Activated CD4-positive, alpha-beta memory T cell treated with anti-CD3 and anti-CD28 coated beads, Interleukin-2, amount 10 ng/mL, durations not matched to agents 7 days and 5 days (primary cell): Measurements from ENCODE around the gene DCDC2C. TPM values are rescaled to one million over a fixed set of nuclear protein-coding genes. Genes with fewer than 3 reads are reported as not detected.

Experiments used
- CTCF ChIA-PET: fragments of 350-600 bp; sonication (Branson Sonifier 250); formaldehyde crosslinking; loops from one replicate; lab custom pipeline; 2021; ENCODE audit warnings: antibody characterized with exemption, inconsistent platforms; lab: Charles Lee
- POLR2A ChIA-PET: fragments of 350-600 bp; sonication (Branson Sonifier 250); formaldehyde crosslinking; loops from one replicate; lab custom pipeline; 2021; ENCODE audit warnings: antibody characterized with exemption; lab: Charles Lee
- DNase-seq: peaks from one replicate; pipeline ENCODE4 v3.0.0-alpha.2; 2020
- H3K27ac Mint-ChIP-seq: one replicate; pipeline ENCODE4 v1.8.0; 2021; ENCODE audit warnings: mild to moderate bottlenecking, mixed read lengths
- H3K27me3 Mint-ChIP-seq: one replicate; pipeline ENCODE4 v1.8.0; 2021; ENCODE audit warnings: mixed read lengths
- H3K36me3 Mint-ChIP-seq: one replicate; pipeline ENCODE4 v1.8.0; 2021; ENCODE audit warnings: low read depth, mixed read lengths
- H3K4me1 Mint-ChIP-seq: one replicate; pipeline ENCODE4 v1.8.0; 2021; ENCODE audit warnings: mixed read lengths
- H3K4me3 Mint-ChIP-seq: one replicate; pipeline ENCODE4 v1.8.0; 2021; ENCODE audit warnings: mild to moderate bottlenecking, mixed read lengths
- H3K9me3 Mint-ChIP-seq: one replicate; pipeline ENCODE4 v1.8.0; 2021; ENCODE audit warnings: mixed read lengths
- total RNA-seq, 2 experiments: library from RNA; stranded (reverse); gene quantifications; one replicate each; pipeline ENCODE4 v1.2.3, GENCODE V29; 2021

The DCDC2C gene
- total RNA-seq, 2 experiments from 2014 or later: not detected

DNA sequence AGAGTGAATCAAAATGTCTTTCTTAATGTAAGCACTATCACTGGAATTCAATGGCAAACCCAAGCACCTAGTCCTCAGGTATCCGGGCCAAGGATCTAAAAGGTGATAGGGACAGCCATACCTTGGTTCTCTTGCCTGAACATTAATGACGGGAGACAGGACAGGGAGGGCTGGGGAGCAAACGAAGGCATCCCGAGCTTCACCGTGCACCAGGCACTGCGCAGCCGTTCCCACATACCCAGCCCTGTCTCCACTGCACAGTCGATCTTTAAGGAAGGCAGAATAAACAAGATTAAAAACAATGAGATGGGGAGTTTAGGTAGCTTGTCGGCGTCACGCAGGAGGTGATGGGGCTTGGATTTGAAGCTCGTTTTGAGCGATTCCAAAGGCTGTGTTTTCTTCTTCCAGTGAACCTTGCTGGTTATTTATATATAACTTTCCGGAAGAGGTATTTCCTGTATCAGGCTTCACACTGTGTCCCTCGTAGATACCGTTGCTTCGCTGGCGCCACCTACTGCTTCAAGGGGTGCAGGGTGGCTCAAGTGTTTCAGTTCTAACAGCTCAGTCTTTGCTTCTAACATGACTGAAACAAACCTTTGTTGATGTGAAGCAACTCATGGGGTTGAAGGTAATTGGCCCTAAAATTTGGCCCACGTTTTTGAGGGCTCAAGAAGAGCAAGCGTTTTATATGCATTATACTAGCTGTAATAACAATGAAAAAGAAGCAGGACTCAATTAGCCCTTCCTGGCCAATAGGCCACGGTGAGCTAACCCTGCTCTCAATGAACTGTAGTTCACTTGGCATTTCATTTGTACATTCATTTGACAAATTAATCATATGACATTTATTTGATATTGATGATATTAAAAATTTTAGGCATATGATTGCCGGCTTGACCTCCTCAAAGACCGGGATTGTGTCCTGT is 77.4 kb downstream of the DCDC2C start:
- CTCF ChIA-PET: interaction anchor here (0.7 to 4.6 kb wide), 8 partner anchors 11 to 129 kb away, joined by 3 to 71 read pairs (median 6); no protein-coding TSS in a partner anchor
- H3K27ac Mint-ChIP-seq: no peak overlapping the region
- H3K9me3 Mint-ChIP-seq: no peaks in the 10 kb centered on the region
- H3K4me1 Mint-ChIP-seq: peaks cover 13% of the 10 kb centered on the region
- H3K36me3 Mint-ChIP-seq: no peaks in the 10 kb centered on the region
- peak; percentile 79 for DNase-seq
- H3K27me3 Mint-ChIP-seq: peaks cover 12% of the 10 kb centered on the region
- H3K4me3 Mint-ChIP-seq: peak overlapping the region; percentile 7
- POLR2A ChIA-PET: interaction anchor here (1.4 kb wide), 1 partner anchor 53 kb away, joined by 3 read pairs; no protein-coding TSS in a partner anchor

DNA sequence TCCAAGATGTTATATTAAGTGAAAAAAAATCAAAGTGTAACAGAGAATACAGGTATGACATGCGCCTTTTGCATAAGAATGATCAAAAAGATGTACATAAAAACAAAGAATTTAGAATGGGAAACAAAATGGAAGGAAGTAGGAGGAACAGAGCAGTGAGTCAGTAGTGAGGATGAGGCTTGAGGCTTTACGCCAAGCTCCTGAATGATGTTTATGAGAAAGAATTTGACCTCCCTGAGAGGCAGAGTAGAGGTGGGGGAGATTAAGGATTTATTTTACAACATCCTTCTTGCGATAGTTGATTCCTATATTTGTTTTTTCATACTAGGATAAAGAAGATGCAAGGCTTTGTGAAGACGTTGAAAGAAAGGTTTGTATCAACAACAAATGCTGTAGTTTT is 81.4 kb downstream of the DCDC2C start:
- CTCF ChIA-PET: interaction anchor here (4.6 kb wide), 1 partner anchor 56 kb away, joined by 71 read pairs; no protein-coding TSS in a partner anchor
- H3K27ac Mint-ChIP-seq: no peak overlapping the region

DNA sequence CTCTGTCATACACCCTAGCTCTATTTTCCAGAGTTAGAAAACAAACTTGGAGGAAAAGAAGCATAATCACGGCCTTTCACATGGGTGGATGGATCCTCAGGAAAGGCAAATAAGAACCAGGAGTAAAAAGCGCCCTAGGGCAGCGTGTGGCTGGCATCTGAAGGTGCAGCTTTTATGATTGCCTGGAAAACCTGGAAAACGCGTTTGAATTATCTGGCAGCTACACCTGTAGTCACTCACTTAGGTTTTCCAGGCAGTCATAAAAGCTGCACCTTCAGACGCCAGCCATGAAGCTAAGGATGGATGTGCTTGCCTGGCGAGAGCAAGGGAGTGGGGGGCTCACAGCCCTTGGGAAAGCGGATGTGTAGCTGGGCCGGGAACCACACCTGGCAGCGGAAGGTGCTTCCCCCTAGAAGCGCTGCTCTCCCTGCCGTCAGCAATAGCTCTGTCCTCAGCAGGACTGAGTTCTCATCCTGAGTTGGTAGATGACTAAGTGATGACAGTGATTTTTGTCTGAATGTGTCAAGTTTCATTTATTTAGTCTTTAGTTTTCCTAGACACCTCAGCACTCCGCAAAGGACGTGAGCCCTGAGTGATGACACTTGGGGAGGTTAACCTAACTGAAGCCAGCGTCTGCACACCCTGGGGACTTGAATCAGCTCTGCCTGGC is 82.0 kb downstream of the DCDC2C start:
- no peak overlapping the region for H3K27ac Mint-ChIP-seq

More for the DNA sequence above, 81.4 kb downstream of the DCDC2C start:
- H3K9me3 Mint-ChIP-seq: no peaks in the 10 kb centered on the region
- H3K4me1 Mint-ChIP-seq: peaks cover 11% of the 10 kb centered on the region
- no peak for DNase-seq
- POLR2A ChIA-PET: no interaction called here
- H3K27me3 Mint-ChIP-seq: peaks cover 5% of the 10 kb centered on the region
- H3K4me3 Mint-ChIP-seq: no peak overlapping the region
- no peaks in the 10 kb centered on the region for H3K36me3 Mint-ChIP-seq

DNA sequence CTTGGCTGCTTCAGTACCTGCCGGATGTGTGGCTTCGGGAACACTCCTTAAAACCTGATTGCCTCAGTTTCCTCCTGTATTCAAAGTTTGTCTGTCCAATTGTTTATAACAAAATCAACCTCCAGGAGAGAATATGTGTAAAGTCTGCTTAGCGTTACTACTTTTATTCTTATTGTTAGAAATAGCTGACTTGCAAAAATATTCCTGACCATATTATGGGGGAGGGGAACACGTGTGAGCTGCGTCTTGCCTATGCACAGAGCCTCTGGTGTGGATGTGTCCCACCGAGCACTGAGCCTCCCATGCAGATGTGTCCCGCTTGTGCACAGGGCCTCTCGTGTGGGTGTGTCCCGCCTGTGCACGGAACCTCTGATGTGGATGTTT is 82.5 kb downstream of the DCDC2C start:
- no peak for DNase-seq
- CTCF ChIA-PET: no interaction called here
- no peaks in the 10 kb centered on the region for H3K9me3 Mint-ChIP-seq
- no peak overlapping the region for H3K4me3 Mint-ChIP-seq
- no peak overlapping the region for H3K27ac Mint-ChIP-seq
- peaks cover 2% of the 10 kb centered on the region for H3K27me3 Mint-ChIP-seq
- H3K4me1 Mint-ChIP-seq: peaks cover under 1% of the 10 kb centered on the region
- POLR2A ChIA-PET: no interaction called here
- H3K36me3 Mint-ChIP-seq: no peaks in the 10 kb centered on the region

More for the DNA sequence above, 82.0 kb downstream of the DCDC2C start:
- no peak for DNase-seq
- Mint-ChIP-seq H3K27me3 (peaks cover 2% of the 10 kb centered on the region), H3K4me1 (peaks cover 6% of the 10 kb centered on the region), H3K4me3 (no peak overlapping the region), H3K36me3 (no peaks in the 10 kb centered on the region), H3K9me3 (no peaks in the 10 kb centered on the region)
- ChIA-PET CTCF (no interaction called here), POLR2A (no interaction called here)

DNA sequence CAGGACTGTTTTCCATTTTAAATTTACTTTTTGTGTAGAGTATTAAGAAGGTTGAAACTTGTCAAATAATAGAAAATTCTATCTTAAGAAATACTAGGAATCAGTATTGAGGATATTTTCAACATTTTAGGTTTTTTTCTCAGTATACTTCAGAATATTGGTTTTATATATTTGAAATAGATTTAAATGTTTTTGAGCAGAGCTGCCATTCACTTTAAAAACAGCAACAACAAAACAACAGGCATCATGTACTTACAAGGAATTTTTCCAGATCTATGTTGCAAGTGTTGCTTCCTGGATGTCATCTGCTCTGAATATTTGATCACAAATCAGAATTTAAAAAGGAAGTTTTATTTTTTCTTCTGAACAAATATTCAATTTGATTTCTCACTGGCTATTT is 84.4 kb downstream of the DCDC2C start:
- Mint-ChIP-seq H3K4me3 (no peak overlapping the region), H3K36me3 (no peaks in the 10 kb centered on the region), H3K9me3 (no peaks in the 10 kb centered on the region), H3K27ac (no peak overlapping the region), H3K27me3 (peaks cover 2% of the 10 kb centered on the region), H3K4me1 (no peaks in the 10 kb centered on the region)
- POLR2A ChIA-PET: no interaction called here
- no peak for DNase-seq
- CTCF ChIA-PET: no interaction called here

DNA sequence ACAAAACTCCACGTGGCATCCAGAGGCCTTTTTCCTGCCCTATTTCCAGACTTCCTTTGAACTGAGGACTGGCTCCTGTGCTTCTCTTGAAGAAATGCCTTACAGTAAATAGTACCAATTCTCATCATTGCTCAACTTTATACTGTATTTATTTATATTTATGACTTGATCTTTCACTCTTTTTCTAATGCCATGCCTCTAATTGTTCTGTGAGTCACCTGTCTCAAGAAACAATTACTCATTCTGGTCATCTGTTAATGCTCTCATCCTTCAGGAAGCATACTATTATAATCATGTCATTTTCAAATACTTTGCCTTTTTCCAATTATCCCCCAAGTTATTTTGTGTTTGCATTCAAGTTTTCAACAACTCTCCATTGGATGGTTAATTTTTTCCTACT is 85.9 kb downstream of the DCDC2C start:
- Mint-ChIP-seq H3K9me3 (no peaks in the 10 kb centered on the region), H3K4me3 (no peak overlapping the region), H3K4me1 (no peaks in the 10 kb centered on the region), H3K27ac (no peak overlapping the region), H3K27me3 (peaks cover 2% of the 10 kb centered on the region), H3K36me3 (no peaks in the 10 kb centered on the region)
- no peak for DNase-seq
- CTCF ChIA-PET: no interaction called here
- POLR2A ChIA-PET: no interaction called here

DNA sequence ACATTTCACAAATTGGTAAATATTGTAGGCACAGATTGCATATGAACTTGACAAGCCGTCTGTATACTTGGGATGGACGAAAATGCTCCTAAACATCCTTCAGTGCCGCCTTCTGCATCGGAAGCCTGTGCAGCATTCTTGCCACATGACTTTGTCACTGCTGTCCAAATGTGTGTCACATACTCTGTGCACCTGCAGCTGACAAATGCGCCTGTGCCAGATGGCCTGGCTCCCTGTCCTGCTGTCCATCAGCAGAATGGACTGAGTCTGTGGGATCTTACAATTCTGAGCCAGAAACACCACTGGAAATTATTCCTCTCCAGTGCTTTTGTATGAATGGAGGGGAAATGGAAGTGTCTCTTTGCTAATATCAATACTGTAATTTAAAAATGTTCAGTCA is 89.9 kb downstream of the DCDC2C start:
- no peaks in the 10 kb centered on the region for H3K27me3 Mint-ChIP-seq
- POLR2A ChIA-PET: no interaction called here
- no peak overlapping the region for H3K4me3 Mint-ChIP-seq
- CTCF ChIA-PET: no interaction called here
- no peaks in the 10 kb centered on the region for H3K4me1 Mint-ChIP-seq
- no peak overlapping the region for H3K27ac Mint-ChIP-seq
- DNase-seq: no peak
- no peaks in the 10 kb centered on the region for H3K36me3 Mint-ChIP-seq
- no peaks in the 10 kb centered on the region for H3K9me3 Mint-ChIP-seq

DNA sequence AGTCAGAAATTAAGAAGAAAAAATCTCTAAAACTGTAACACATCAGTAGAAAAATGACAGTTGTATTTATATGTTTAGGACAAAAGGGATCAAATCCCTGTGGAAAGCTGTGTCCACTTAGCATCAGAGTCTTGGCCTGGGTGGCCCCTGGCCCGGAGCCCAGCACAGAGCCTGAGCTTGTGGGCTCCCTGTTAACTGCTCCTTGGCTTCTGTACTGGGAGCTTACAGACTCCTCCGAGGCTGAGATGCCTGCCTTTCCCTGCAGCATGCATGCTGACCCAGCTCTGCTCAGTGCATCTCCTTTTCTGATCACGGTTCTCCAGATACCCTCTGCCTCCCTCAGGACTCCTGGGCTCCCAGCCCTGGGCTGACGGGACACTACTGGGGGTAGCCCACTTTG is 98.1 kb downstream of the DCDC2C start:
- Mint-ChIP-seq H3K4me3 (no peak overlapping the region), H3K27ac (no peak overlapping the region), H3K36me3 (no peaks in the 10 kb centered on the region), H3K27me3 (no peaks in the 10 kb centered on the region), H3K9me3 (no peaks in the 10 kb centered on the region), H3K4me1 (no peaks in the 10 kb centered on the region)
- POLR2A ChIA-PET: no interaction called here
- DNase-seq: no peak
- CTCF ChIA-PET: no interaction called here

DNA sequence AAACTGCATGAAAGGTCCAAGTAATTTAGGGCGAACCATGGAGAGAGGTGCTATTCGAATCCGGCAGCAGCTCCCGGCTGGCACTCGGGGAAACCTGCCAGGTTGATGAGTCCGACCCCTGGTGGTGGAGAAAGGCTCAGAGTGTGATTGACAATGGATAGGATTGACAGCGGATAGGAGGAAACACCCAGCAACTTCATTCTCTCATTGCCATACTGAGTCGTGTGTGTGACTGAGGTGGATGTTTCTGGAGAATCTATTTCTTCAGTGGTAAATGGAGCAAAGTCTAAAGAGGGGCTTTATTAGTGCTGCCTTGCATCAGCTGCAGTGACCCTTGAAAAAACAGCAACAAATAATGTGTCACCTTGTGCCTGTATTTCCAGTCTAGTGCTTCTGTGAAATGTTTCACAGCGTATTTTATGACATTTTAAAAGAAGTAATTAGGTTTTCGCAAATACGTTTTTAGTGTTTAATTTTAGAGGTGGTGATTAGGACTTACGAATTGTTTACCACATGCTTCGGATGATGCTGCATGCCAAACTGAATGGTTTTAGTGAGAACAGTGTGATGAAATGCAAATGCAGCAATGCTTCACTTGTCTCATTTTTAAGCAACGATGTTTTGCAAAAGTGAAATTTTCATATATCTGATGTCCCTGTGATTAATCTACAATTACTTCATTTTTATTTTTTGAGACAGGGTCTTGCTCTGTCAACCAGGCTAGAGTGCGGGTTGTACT is 102.0 kb downstream of the DCDC2C start:
- ChIA-PET CTCF (no interaction called here), POLR2A (no interaction called here)
- no peak overlapping the region for H3K4me3 Mint-ChIP-seq
- no peaks in the 10 kb centered on the region for H3K36me3 Mint-ChIP-seq
- no peaks in the 10 kb centered on the region for H3K9me3 Mint-ChIP-seq
- H3K27me3 Mint-ChIP-seq: no peaks in the 10 kb centered on the region
- H3K4me1 Mint-ChIP-seq: no peaks in the 10 kb centered on the region
- no peak for DNase-seq
- H3K27ac Mint-ChIP-seq: no peak overlapping the region

DNA sequence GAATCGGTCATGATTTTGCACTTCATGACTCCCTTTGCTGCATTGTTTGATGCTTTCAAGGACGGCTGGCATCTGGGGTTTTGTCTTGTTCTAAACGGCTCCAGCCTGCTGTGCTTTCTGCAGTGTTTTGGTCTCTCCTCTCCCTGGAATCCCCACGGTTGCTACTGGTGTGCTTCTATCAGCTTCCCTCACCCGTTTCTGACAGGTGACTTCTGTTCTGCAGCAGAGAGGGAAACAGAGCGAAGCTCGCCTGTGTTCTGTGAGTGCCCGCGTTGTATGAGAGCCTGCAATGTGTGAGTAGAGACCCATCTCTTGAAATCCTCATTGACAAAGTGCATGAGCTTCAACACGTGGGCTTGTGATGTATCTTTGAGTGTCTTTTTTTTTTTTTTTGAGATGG is 102.8 kb downstream of the DCDC2C start:
- POLR2A ChIA-PET: no interaction called here
- CTCF ChIA-PET: no interaction called here
- H3K27ac Mint-ChIP-seq: no peak overlapping the region
- no peaks in the 10 kb centered on the region for H3K36me3 Mint-ChIP-seq
- no peaks in the 10 kb centered on the region for H3K4me1 Mint-ChIP-seq
- no peaks in the 10 kb centered on the region for H3K9me3 Mint-ChIP-seq
- no peak for DNase-seq
- no peak overlapping the region for H3K4me3 Mint-ChIP-seq
- no peaks in the 10 kb centered on the region for H3K27me3 Mint-ChIP-seq

DNA sequence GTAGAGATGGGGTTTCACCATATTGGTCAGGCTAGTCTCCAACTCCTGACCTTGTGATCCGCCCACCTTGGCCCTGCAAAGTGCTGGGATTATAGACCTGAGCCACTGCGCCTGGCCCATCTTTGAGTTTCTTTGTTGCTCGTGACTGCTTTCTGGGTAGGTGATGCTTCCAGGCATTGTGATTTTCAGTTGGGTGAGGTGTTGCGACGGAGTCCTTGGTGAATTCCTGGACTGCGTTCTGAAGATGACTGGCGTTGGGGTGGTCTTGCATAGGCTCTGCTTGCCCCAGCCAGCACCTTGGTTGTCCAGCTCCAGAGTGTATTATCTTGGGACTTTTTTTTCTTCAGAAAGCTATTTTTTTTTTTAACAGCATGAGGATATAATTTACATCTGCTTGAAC is 103.4 kb downstream of the DCDC2C start:
- no peak overlapping the region for H3K4me3 Mint-ChIP-seq
- no peaks in the 10 kb centered on the region for H3K36me3 Mint-ChIP-seq
- H3K27me3 Mint-ChIP-seq: no peaks in the 10 kb centered on the region
- no peaks in the 10 kb centered on the region for H3K9me3 Mint-ChIP-seq
- DNase-seq: no peak
- POLR2A ChIA-PET: no interaction called here
- H3K4me1 Mint-ChIP-seq: no peaks in the 10 kb centered on the region
- CTCF ChIA-PET: no interaction called here
- no peak overlapping the region for H3K27ac Mint-ChIP-seq

DNA sequence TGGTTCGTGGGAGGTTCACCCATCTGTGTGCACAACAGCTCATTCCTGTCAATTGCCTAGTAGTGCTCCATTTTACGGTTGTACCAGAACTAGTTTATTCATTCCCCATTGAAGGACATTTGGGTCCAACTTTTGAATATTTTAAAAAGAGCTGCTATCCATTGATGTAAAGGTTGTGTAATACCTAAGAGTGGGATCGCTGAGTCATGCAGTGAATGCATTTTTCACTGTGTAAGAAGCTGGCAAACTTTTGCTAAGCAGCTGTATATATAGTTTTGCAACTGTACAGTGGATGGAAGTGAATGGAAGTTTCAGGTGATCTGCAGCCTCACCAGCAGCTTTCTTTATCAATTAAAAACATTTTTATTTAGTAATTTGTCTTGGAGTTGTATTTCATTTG is 104.5 kb downstream of the DCDC2C start:
- Mint-ChIP-seq H3K27ac (no peak overlapping the region), H3K9me3 (no peaks in the 10 kb centered on the region), H3K36me3 (no peaks in the 10 kb centered on the region), H3K4me3 (no peak overlapping the region), H3K4me1 (no peaks in the 10 kb centered on the region), H3K27me3 (no peaks in the 10 kb centered on the region)
- no peak for DNase-seq
- CTCF ChIA-PET: no interaction called here
- POLR2A ChIA-PET: no interaction called here

DNA sequence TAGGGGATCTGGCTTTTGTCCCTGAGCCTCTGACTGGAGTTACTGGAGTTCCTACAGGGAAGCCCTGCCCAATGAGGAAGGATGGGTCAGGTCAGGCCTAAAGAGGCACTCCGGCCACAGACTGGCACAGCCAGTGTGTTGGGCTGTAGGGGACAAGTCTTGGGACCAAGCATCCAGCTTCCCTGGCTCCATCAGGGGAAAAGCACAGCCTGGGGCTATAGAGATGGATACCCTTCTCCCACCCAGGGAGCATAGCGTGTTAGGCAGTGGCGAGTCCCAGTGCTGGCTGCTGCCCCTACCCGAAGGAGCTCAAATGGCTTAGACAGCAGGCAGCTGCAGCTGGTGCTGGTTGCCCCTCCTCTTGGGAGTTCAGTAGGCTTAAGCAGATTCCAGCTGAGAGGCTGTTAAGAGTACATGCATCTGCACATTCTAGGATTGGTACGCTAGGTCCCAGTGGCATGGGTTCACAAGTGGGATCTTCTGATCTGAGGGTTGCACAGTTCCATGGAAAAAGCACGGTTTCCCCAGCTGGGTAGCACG is 111.4 kb downstream of the DCDC2C start:
- no peak for DNase-seq
- Mint-ChIP-seq H3K27me3 (no peaks in the 10 kb centered on the region), H3K27ac (no peak overlapping the region), H3K4me1 (no peaks in the 10 kb centered on the region), H3K36me3 (no peaks in the 10 kb centered on the region), H3K4me3 (no peak overlapping the region), H3K9me3 (peaks cover 4% of the 10 kb centered on the region)
- ChIA-PET CTCF (no interaction called here), POLR2A (no interaction called here)
